ENCODE results near the gene POLL.

DNA sequence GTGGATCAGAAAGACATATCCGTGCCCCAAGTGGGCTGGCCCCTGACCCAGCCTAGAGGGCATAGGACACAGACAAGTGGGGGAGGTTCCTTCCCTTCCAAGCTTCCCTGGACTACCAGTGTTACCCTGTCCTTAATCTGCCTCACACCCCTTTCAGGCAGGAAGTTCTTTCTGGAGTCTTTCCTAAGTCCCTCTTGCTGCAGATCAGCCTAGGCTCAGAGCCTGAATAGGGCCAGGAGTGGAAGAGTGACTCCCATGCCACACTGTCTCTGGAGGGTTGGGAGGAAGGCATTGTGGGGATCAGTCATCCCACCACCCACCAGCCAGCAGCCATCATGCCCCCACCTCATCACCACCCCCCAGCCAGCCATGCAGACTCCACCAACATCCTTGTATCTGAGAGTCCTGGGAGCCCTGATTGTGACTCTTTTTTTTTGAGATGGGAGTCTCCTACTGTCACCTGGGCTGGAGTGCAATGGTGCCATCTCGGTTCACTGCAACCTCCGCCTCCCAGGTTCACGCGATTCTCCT lies 22.6 kb downstream of the POLL start:
- TF ChIP-seq CTCF (IDR thresholded peaks at IDR 0.05; ENCODE audit: insufficient read depth, low read length) (no peak), POLR2AphosphoS5 (IDR thresholded peaks at IDR 0.05; ENCODE audit: low read depth) (no peak), GABPA (IDR thresholded peaks at IDR 0.05; ENCODE audit: low read depth) (no peak)
- TF ChIP-seq, protein P1, sequence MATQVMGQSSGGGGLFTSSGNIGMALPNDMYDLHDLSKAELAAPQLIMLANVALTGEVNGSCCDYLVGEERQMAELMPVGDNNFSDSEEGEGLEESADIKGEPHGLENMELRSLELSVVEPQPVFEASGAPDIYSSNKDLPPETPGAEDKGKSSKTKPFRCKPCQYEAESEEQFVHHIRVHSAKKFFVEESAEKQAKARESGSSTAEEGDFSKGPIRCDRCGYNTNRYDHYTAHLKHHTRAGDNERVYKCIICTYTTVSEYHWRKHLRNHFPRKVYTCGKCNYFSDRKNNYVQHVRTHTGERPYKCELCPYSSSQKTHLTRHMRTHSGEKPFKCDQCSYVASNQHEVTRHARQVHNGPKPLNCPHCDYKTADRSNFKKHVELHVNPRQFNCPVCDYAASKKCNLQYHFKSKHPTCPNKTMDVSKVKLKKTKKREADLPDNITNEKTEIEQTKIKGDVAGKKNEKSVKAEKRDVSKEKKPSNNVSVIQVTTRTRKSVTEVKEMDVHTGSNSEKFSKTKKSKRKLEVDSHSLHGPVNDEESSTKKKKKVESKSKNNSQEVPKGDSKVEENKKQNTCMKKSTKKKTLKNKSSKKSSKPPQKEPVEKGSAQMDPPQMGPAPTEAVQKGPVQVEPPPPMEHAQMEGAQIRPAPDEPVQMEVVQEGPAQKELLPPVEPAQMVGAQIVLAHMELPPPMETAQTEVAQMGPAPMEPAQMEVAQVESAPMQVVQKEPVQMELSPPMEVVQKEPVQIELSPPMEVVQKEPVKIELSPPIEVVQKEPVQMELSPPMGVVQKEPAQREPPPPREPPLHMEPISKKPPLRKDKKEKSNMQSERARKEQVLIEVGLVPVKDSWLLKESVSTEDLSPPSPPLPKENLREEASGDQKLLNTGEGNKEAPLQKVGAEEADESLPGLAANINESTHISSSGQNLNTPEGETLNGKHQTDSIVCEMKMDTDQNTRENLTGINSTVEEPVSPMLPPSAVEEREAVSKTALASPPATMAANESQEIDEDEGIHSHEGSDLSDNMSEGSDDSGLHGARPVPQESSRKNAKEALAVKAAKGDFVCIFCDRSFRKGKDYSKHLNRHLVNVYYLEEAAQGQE (IDR thresholded peaks at IDR 0.05; ENCODE audit: insufficient replicate concordance, low read depth) = no peak
